IMR-90 (cell line): ENCODE measurements around the gene SBNO1. TPM values are rescaled to one million over a fixed set of nuclear protein-coding genes. Genes with fewer than 3 reads are reported as not detected.
A peak's percentile ranks its signal among the peaks of the same experiment; 100 is the strongest.

Experiments used
- ATAC-seq: fragments of 200-7000 bp; cut with Tn5 transposase; 2 replicates; pipeline ENCODE4 v1.9.1; 2020; ENCODE audit warnings: low read depth, mild to moderate bottlenecking, moderate library complexity
- BruUV-seq: library from RNA; stranded (reverse); fragments of 400-500 nt; replicated peaks from 2 replicates; lab custom pipeline; 2021; lab: Mats Ljungman, UMichigan
- CTCF ChIA-PET: fragments of 300-600 bp; formaldehyde crosslinking; extraction: SDS; loops from one replicate; lab custom pipeline; 2021; ENCODE audit warnings: antibody characterized with exemption; lab: Yijun Ruan, JAX
- POLR2A ChIA-PET: fragments of 300-600 bp; sonication (Branson Sonifier 250); formaldehyde crosslinking; loops from one replicate; lab custom pipeline; 2022; ENCODE audit warnings: antibody characterized with exemption; ENCODE audit not compliant: unreplicated experiment; lab: Charles Lee
- DNase-seq: peaks from one replicate; pipeline ENCODE4 v3.0.0; 2013
- H2AFZ ChIP-seq: replicated peaks from 2 replicates; pipeline ENCODE3; 2013; ENCODE audit warnings: low read length, mild to moderate bottlenecking; ENCODE audit not compliant: poor library complexity
- H2AK5ac ChIP-seq: 2 replicates; pipeline ENCODE4 v1.6.1; 2013; ENCODE audit warnings: low read depth, low read length, inconsistent platforms
- H2AK9ac ChIP-seq: replicated peaks from 2 replicates; pipeline ENCODE3; 2013; ENCODE audit warnings: mild to moderate bottlenecking, low read depth, low read length, moderate library complexity; ENCODE audit not compliant: poor library complexity
- H2BK120ac ChIP-seq: 2 replicates; pipeline ENCODE4 v1.6.1; 2013; ENCODE audit warnings: low read depth, low read length, inconsistent platforms
- H2BK15ac ChIP-seq: 3 replicates; pipeline ENCODE4 v1.6.1; 2013; ENCODE audit warnings: low read depth, low read length, inconsistent platforms
- H2BK20ac ChIP-seq: 2 replicates; pipeline ENCODE4 v1.6.1; 2013; ENCODE audit warnings: low read depth, mild to moderate bottlenecking, inconsistent platforms, low read length, moderate library complexity
- H2BK5ac ChIP-seq: 2 replicates; pipeline ENCODE4 v1.6.1; 2013; ENCODE audit warnings: mild to moderate bottlenecking, low read depth, low read length, inconsistent platforms; ENCODE audit not compliant: poor library complexity, severe bottlenecking
- H3K14ac ChIP-seq: replicated peaks from 2 replicates; pipeline ENCODE4 v1.6.1; 2013; ENCODE audit warnings: low read depth, low read length, inconsistent platforms
- H3K18ac ChIP-seq: 2 replicates; pipeline ENCODE4 v1.6.1; 2013; ENCODE audit warnings: low read depth, low read length, control low read depth
- H3K23ac ChIP-seq: 2 replicates; pipeline ENCODE4 v1.6.1; 2013; ENCODE audit warnings: low read depth, low read length, inconsistent platforms
- H3K27ac ChIP-seq: 2 replicates; pipeline ENCODE4 v1.5.1; 2013; ENCODE audit warnings: mild to moderate bottlenecking, control low read depth, low read length; ENCODE audit not compliant: insufficient read depth
- H3K27me3 ChIP-seq: 2 replicates; pipeline ENCODE4 v1.6.1; 2013; ENCODE audit warnings: low read length; ENCODE audit not compliant: control insufficient read depth, insufficient read depth
- H3K36me3 ChIP-seq: 2 replicates; pipeline ENCODE4 v1.6.1; 2013; ENCODE audit warnings: low read length, mixed read lengths; ENCODE audit not compliant: control insufficient read depth, insufficient read depth
- H3K4ac ChIP-seq: 2 replicates; pipeline ENCODE4 v1.6.1; 2013; ENCODE audit warnings: low read depth, low read length, inconsistent platforms
- H3K4me1 ChIP-seq: 2 replicates; pipeline ENCODE4 v1.6.1; 2013; ENCODE audit warnings: low read length, mixed read lengths; ENCODE audit not compliant: control insufficient read depth, insufficient read depth
- H3K4me2 ChIP-seq: 2 replicates; pipeline ENCODE4 v1.6.1; 2013; ENCODE audit warnings: low read depth, mild to moderate bottlenecking, control low read depth, low read length, moderate library complexity
- H3K4me3 ChIP-seq: 2 replicates; pipeline ENCODE4 v1.5.1; 2013; ENCODE audit warnings: low read depth, mild to moderate bottlenecking, control low read depth, low read length, moderate library complexity; ENCODE audit not compliant: insufficient read depth
- H3K56ac ChIP-seq: 2 replicates; pipeline ENCODE4 v1.6.1; 2013; ENCODE audit warnings: low read length, inconsistent platforms; ENCODE audit not compliant: insufficient read depth; ENCODE audit errors: extremely low read depth
- H3K79me1 ChIP-seq, 2 experiments: 2 replicates each; pipeline ENCODE4 v1.6.1; 2013; ENCODE audit warnings: low read length in 2 of 2, inconsistent platforms in 1 of 2, low read depth in 1 of 2
- H3K9ac ChIP-seq: 2 replicates; pipeline ENCODE4 v1.6.1; 2013; ENCODE audit warnings: low read depth, low read length, control low read depth
- H3K9me1 ChIP-seq: 2 replicates; pipeline ENCODE4 v1.6.1; 2013; ENCODE audit warnings: low read length, inconsistent platforms; ENCODE audit not compliant: insufficient read depth
- H3K9me3 ChIP-seq: 2 replicates; pipeline ENCODE4 v1.6.1; 2013; ENCODE audit warnings: low read length; ENCODE audit not compliant: control insufficient read depth, insufficient read depth
- H4K20me1 ChIP-seq: 2 replicates; pipeline ENCODE4 v1.6.1; 2013; ENCODE audit warnings: low read length, inconsistent platforms; ENCODE audit not compliant: insufficient read depth
- H4K5ac ChIP-seq: 2 replicates; pipeline ENCODE4 v1.6.1; 2013; ENCODE audit warnings: mild to moderate bottlenecking, low read depth, low read length, control low read depth
- H4K8ac ChIP-seq, 2 experiments: 2 replicates each; pipeline ENCODE4 v1.6.1; 2013; ENCODE audit warnings: low read depth in 2 of 2, low read length in 2 of 2, control low read depth in 1 of 2, inconsistent platforms in 1 of 2
- H4K91ac ChIP-seq: 2 replicates; pipeline ENCODE4 v1.6.1; 2013; ENCODE audit warnings: low read depth, low read length, inconsistent platforms; ENCODE audit not compliant: insufficient read depth
- BHLHE40 ChIP-seq: fragments of 150-350 bp; IDR thresholded peaks from 2 replicates; pipeline ENCODE4 v1.6.1; 2016; ENCODE audit warnings: mild to moderate bottlenecking, low read depth, low read length
- MAZ ChIP-seq: IDR thresholded peaks from 2 replicates; pipeline ENCODE4 v1.6.1; 2012; ENCODE audit warnings: low read depth, mild to moderate bottlenecking, low read length, improper control_type of control experiment, moderate library complexity, borderline replicate concordance
- WGBS, 2 experiments: methylation state at CpG; one replicate each; pipeline versions ENCODE4 v1.1.5 to v1.1.7; 2013; ENCODE audit warnings: missing lambda C conversion rate in 2 of 2; ENCODE audit not compliant: insufficient read length in 1 of 2; ENCODE audit errors: extremely low coverage in 2 of 2; 5-methylcytosine and 5-hydroxymethylcytosine counted together
- dilution Hi-C: fragments of 300-500 bp; cut with HindIII; formaldehyde crosslinking; loops from one replicate; pipeline ENCODE4 v1.14.3; 2018; ENCODE audit warnings: low sequenced_read_pairs; ENCODE audit not compliant: unreplicated experiment
- in situ Hi-C: fragments of 300-500 bp; cut with MboI; formaldehyde crosslinking; loops from 3 replicates; pipeline ENCODE4 v1.14.3; 2019; ENCODE audit warnings: low sequenced_read_pairs, inconsistent platforms, mixed read lengths
- intact Hi-C: fragments of 100-400 bp; cut with micrococcal nuclease; formaldehyde crosslinking; loops from 2 replicates; pipeline ENCODE4 v1.10.0; 2022
- polyA plus RNA-seq, 3 experiments: library from polyadenylated mRNA; depleted of rRNA; stranded (reverse); fragments of >200 nt; gene quantifications; 2 replicates each; pipeline ENCODE4 v1.2.3, GENCODE V29; 2012; ENCODE audit warnings: low replicate concordance in 1 of 3
- total RNA-seq: library from RNA; depleted of rRNA; stranded (reverse); fragments of >200 nt; gene quantifications from 2 replicates; pipeline ENCODE4 v1.2.3, GENCODE V29; 2012

Gene SBNO1
- total and polyA plus RNA-seq, 2 of the 4 experiments (the other 2 are of a cell fraction), result 5.3 to 24.9 TPM

GRCh38 chr12:123382684-123383083 lies 18.0 kb upstream of the SBNO1 start:
- Histone ChIP-seq H2AFZ (no peak overlapping the region), H3K14ac (no peak overlapping the region), H4K20me1 (no peaks in the 10 kb centered on the region), H2BK15ac (no peak overlapping the region), H4K5ac (no peak overlapping the region), H3K18ac (no peak overlapping the region), H3K4me3 (no peak overlapping the region), H3K9me1 (peaks cover 9% of the 10 kb centered on the region; the same call in 1 of the 2 replicates), H2AK5ac (peak overlapping the region; percentile 56; the same call in 1 of the 2 replicates), H2BK5ac (no peak overlapping the region), H3K4me1 (peaks cover 2% of the 10 kb centered on the region; the same call in 1 of the 2 replicates), H3K27ac (no peak overlapping the region), H3K9ac (no peak overlapping the region), H3K79me1 (peaks cover 11 to 34% of the 10 kb centered on the region in 2 experiments; a peak in 3 of 4 replicates), H3K9me3 (no peaks in the 10 kb centered on the region), H3K4me2 (no peak overlapping the region), H4K8ac (peak overlapping the region in 1 of 2 experiments; percentile 31; a peak in 2 of 4 replicates), H2BK20ac (0 out of 2 replicates have a peak overlapping the region, but pooled peaks have one; percentile 10), H3K56ac (no peak overlapping the region), H3K4ac (no peak overlapping the region), H3K36me3 (no peaks in the 10 kb centered on the region), H2BK120ac (no peak overlapping the region), H3K27me3 (no peaks in the 10 kb centered on the region), H4K91ac (no peak overlapping the region), H3K23ac (no peak overlapping the region), H2AK9ac (peak overlapping the region; percentile 90)
- TF ChIP-seq MAZ, result no peak
- TF ChIP-seq BHLHE40, result no peak
- intact Hi-C loops (loop anchor here (1.0 to 10.0 kb wide), 2 partner anchors 17 to 408 kb away; partner anchors contain the start of gene OGFOD2), dilution Hi-C loops (no loop called here), in situ Hi-C loops (no loop called here)
- no TSS peak for BruUV-seq
- ChIA-PET POLR2A (no interaction called here), CTCF (no interaction called here)
- ATAC-seq (no peak), DNase-seq (no peak)
- WGBS, 2 experiments, result no CpG with 5 or more reads among the region's 14 CpGs
